T-helper 1 cell treated with Interleukin-12 subunit alpha and Interleukin-12 subunit beta and Interleukin-4 antibody, amounts not matched to agents 30 μg/mL and 1 μg/mL, for 36 hours (primary cell): ENCODE results near the gene ZNF536.
"Not testable (repeated sequence)": the region's sequence is repeated elsewhere in the genome, so short reads cannot be mapped to it uniquely, and the experiment has no call there.

Experiments used
- H3K27ac Mint-ChIP-seq: one replicate; pipeline ENCODE4 v1.8.0; 2021; ENCODE audit warnings: mild to moderate bottlenecking, mixed read lengths
- H3K27me3 Mint-ChIP-seq: one replicate; pipeline ENCODE4 v1.8.0; 2021; ENCODE audit warnings: low read depth, mixed read lengths
- H3K36me3 Mint-ChIP-seq: one replicate; pipeline ENCODE4 v1.8.0; 2021; ENCODE audit warnings: low read depth, mixed read lengths
- H3K4me1 Mint-ChIP-seq: one replicate; pipeline ENCODE4 v1.8.0; 2021; ENCODE audit warnings: low read depth, mixed read lengths
- H3K4me3 Mint-ChIP-seq: one replicate; pipeline ENCODE4 v1.8.0; 2021; ENCODE audit warnings: mild to moderate bottlenecking, moderate library complexity, mixed read lengths
- H3K9me3 Mint-ChIP-seq: one replicate; pipeline ENCODE4 v1.8.0; 2021; ENCODE audit warnings: mixed read lengths

ZNF536 gene

DNA sequence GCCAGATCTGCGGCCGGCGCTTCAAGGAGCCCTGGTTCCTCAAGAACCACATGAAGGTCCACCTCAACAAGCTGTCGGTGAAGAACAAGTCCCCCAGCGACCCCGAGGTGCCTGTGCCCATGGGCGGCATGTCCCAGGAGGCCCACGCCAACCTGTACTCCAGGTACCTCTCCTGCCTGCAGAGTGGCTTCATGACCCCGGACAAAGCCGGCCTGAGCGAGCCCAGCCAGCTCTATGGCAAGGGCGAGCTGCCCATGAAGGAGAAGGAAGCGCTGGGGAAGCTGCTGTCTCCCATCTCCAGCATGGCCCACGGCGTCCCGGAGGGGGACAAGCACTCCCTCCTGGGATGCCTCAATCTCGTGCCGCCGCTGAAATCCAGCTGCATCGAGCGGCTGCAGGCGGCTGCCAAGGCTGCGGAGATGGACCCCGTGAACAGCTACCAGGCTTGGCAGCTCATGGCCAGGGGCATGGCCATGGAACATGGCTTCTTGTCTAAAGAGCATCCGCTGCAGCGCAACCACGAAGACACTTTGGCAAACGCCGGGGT lies 72.6 kb downstream of the ZNF536 start:
- H3K36me3 Mint-ChIP-seq = no peaks in the 10 kb centered on the region
- H3K9me3 Mint-ChIP-seq = peaks cover 4% of the 10 kb centered on the region
- no peaks in the 10 kb centered on the region for H3K27me3 Mint-ChIP-seq
- H3K4me3 Mint-ChIP-seq = no peak overlapping the region
- no peaks in the 10 kb centered on the region for H3K4me1 Mint-ChIP-seq
- H3K27ac Mint-ChIP-seq = no peak overlapping the region

DNA sequence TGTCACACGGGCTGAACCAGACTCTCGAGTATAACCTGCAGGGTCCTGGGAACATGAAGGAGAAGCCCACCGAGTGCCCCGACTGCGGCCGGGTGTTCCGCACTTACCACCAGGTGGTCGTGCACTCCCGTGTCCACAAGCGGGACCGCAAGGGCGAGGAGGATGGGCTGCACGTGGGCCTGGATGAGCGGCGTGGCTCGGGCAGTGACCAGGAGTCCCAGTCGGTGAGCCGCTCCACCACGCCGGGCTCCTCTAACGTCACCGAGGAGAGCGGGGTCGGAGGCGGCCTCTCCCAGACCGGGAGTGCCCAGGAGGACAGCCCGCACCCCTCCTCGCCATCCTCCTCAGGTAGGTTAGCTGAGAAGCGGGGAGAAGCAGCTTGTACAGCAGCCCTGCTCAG lies 73.2 kb downstream of the ZNF536 start:
- Mint-ChIP-seq H3K27me3 (no peaks in the 10 kb centered on the region), H3K27ac (no peak overlapping the region), H3K9me3 (peaks cover 4% of the 10 kb centered on the region), H3K4me3 (no peak overlapping the region), H3K4me1 (no peaks in the 10 kb centered on the region), H3K36me3 (no peaks in the 10 kb centered on the region)

DNA sequence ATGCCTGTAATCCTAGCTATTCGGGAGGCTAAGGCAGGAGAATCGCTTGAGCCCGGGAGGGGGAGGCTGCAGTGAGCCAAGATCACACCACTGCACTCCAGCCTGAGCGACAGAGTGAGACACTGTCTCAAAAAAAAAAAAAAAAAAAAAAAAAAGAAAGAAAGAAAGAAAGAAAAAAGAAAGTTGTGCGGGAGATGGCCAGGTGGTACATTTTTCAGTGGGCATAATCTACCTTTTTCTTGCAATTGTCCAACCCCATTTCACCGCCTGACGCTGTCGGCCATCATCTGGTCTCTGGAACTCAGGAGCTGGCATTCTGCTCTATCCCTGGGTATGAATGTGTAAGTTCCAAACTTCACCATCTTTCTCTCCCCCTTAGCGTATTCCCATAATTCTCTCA lies 73.9 kb downstream of the ZNF536 start:
- H3K36me3 Mint-ChIP-seq, H3K27me3 Mint-ChIP-seq, H3K27ac Mint-ChIP-seq, H3K9me3 Mint-ChIP-seq, H3K4me1 Mint-ChIP-seq, H3K4me3 Mint-ChIP-seq: not testable (repeated sequence)

DNA sequence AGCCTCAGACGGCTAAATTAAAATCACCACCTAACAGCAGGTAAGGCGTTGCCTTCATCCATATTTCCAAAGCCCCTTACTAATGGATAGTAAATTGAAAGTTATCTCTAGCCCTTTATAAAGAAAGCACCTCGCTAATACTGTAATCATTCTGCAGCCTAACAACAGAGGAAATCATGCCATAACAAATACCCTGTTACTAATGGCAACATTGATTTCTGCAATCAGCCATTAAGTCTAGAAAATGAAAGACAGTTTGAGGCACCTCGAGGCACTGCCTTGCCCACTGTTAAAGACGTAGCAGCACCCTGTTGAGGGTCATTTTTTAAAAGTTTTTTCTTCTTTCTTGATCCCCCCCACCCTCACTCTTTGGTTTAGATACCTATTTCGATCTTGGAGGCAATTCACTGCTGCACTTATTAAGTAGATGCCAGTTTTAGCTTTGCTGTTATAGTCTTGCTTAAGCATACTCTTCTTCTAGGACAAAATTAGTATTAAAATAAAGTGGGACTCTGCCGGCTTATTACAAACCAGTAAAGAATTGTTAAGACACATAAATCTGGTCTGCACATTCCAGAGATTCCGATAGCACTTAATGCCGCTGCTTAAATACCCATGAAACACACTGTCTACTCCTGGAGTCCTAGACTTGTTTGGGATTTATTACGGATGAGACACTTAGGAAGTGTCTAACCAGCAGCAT lies 74.8 kb downstream of the ZNF536 start:
- no peaks in the 10 kb centered on the region for H3K36me3 Mint-ChIP-seq
- no peak overlapping the region for H3K27ac Mint-ChIP-seq
- H3K4me3 Mint-ChIP-seq = no peak overlapping the region
- H3K4me1 Mint-ChIP-seq = no peaks in the 10 kb centered on the region
- peaks cover 4% of the 10 kb centered on the region for H3K9me3 Mint-ChIP-seq
- no peaks in the 10 kb centered on the region for H3K27me3 Mint-ChIP-seq

DNA sequence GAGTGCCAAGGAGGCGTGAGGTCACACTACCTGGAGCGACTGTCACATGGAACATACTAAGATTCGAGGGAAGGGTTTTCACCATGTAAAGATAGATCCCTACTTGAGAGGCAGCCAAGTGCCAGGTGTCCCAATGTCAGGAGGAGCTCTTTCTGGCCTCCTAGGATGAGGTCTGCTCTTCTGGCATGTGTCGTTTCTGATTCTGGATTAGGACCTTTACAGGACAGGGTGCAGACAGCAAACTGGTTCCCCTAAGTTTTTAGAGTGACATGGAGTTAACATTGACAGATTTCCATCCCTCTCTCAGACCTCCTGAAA lies 75.3 kb downstream of the ZNF536 start:
- no peak overlapping the region for H3K27ac Mint-ChIP-seq
- no peak overlapping the region for H3K4me3 Mint-ChIP-seq
- no peaks in the 10 kb centered on the region for H3K36me3 Mint-ChIP-seq
- H3K4me1 Mint-ChIP-seq = no peaks in the 10 kb centered on the region
- H3K27me3 Mint-ChIP-seq = no peaks in the 10 kb centered on the region
- peaks cover 4% of the 10 kb centered on the region for H3K9me3 Mint-ChIP-seq

DNA sequence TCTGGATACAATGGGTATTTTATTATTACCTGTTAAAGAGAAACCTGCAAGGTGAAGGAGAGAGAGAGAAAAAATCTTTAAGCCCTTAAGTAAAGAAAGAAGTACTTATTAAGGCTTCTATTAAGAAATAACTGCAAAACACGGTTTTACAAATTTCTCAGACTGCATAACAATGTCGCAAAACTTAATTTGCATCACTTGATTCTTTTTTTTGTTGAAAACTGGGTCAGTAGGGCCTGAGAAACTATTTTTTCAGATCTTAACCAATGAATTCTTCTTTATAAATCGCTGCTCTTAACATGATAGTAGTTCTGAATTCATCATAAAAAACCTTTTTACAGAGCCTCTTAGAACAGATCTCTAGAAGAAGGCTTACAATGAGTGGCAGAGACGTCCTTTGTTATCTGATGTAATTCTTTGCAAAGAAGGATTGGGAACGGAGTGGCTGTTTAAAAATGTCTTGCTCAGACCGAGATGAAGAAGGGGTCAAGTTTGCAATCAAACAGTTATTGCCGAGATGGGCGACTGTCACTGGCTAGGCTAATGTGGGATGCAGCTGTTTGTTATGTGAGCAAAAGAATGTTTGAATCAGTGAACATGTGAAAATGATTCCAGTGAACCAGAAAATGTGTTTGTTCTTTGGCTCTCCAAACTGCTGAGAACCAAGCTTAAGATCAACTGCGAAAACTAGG lies 76.3 kb downstream of the ZNF536 start:
- H3K4me1 Mint-ChIP-seq = no peaks in the 10 kb centered on the region
- no peaks in the 10 kb centered on the region for H3K9me3 Mint-ChIP-seq
- H3K27ac Mint-ChIP-seq = no peak overlapping the region
- H3K27me3 Mint-ChIP-seq = no peaks in the 10 kb centered on the region
- H3K4me3 Mint-ChIP-seq = no peak overlapping the region
- no peaks in the 10 kb centered on the region for H3K36me3 Mint-ChIP-seq

DNA sequence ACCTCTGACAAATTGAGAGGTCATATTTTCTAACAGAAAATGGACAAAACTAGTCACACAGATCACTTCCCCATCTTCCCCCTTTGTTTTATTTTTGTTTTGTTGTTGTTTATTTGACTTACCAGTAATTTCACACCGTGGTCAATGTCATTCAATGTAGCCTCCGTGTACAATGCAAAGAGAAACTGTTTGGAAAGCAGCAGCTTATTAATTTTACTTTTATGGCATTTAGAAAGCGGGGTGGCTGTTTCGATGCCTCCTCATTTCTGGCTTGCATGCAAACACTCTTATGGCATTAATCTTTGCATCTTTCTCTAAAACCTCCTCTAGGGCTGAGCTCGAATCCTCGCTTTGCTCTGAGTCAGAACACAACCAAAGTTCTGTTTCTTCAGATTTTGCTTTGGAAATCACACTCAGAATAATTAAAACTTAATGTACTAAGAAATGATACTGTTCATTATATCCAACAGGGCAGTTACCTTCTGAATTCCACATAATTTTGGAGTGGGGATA lies 77.0 kb downstream of the ZNF536 start:
- no peaks in the 10 kb centered on the region for H3K4me1 Mint-ChIP-seq
- H3K27ac Mint-ChIP-seq = no peak overlapping the region
- H3K27me3 Mint-ChIP-seq = no peaks in the 10 kb centered on the region
- no peak overlapping the region for H3K4me3 Mint-ChIP-seq
- H3K9me3 Mint-ChIP-seq = no peaks in the 10 kb centered on the region
- H3K36me3 Mint-ChIP-seq = no peaks in the 10 kb centered on the region

DNA sequence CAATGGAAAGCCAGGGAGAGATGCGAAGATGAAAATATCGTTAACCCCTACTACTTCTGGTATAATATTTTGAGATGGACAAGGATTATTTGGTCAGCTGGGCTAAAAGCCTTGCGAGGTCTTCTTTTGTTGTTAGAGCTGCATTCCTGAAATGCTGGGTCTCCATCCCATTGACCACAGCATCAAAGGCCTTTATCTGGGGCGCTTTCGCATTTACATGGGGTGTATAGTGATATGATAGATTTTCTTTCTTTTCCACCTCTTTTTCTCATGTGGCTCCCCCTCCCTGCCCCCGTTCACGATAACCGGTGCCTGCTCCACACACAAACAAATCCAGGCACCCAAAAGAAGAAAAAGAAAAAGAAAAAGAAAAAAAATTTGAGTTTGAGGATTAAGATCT lies 77.5 kb downstream of the ZNF536 start:
- H3K36me3 Mint-ChIP-seq = no peaks in the 10 kb centered on the region
- H3K4me3 Mint-ChIP-seq = no peak overlapping the region
- H3K27ac Mint-ChIP-seq = no peak overlapping the region
- H3K9me3 Mint-ChIP-seq = no peaks in the 10 kb centered on the region
- H3K4me1 Mint-ChIP-seq = no peaks in the 10 kb centered on the region
- no peaks in the 10 kb centered on the region for H3K27me3 Mint-ChIP-seq

DNA sequence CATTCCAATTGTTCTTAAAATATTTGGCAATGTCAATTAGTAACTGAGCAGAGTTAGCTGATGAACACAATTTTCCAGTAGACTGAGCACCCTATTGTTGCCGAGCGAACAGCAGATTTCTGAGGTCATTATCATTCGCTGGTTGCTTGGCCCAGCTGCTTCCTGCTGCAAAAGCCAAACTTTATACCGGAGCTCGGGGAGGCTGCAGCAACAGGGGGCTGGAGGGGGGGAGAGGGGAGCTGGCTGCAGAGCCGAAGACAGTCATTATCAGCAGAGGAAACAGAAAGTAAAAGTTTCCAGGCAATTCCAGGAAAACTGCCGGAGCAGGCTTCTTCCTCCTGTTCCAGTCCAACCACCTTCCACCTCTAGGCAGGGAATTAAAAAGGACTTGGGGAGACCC lies 77.9 kb downstream of the ZNF536 start:
- Mint-ChIP-seq H3K4me3 (no peak overlapping the region), H3K27ac (no peak overlapping the region), H3K9me3 (no peaks in the 10 kb centered on the region), H3K4me1 (no peaks in the 10 kb centered on the region), H3K27me3 (no peaks in the 10 kb centered on the region), H3K36me3 (no peaks in the 10 kb centered on the region)

DNA sequence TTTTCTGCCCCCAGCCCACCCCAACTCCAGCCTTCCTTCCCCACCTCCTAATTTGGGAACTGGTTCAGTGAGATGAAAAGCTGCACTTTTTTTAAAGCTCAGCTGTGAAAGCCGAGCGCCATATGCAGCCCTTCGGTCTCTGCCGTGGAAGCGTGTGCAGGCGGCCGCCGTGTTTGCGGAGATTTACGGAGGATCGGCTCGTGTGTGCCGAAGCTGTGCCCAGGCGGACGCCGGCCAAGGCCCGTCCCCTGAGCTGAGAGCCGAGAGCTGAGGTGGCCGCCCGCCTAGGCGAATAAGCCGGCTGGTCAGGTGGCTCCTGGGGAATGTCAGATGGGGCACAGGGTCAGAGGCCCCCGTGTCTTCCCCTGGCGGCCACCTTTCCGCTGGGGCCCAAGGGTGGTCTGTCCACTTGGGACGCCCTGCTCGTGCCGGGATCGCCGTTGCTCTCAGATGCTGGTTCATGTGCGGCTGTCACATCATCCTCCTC lies 78.7 kb downstream of the ZNF536 start:
- Mint-ChIP-seq H3K9me3 (no peaks in the 10 kb centered on the region), H3K4me3 (no peak overlapping the region), H3K36me3 (no peaks in the 10 kb centered on the region), H3K27me3 (no peaks in the 10 kb centered on the region), H3K4me1 (no peaks in the 10 kb centered on the region), H3K27ac (no peak overlapping the region)

DNA sequence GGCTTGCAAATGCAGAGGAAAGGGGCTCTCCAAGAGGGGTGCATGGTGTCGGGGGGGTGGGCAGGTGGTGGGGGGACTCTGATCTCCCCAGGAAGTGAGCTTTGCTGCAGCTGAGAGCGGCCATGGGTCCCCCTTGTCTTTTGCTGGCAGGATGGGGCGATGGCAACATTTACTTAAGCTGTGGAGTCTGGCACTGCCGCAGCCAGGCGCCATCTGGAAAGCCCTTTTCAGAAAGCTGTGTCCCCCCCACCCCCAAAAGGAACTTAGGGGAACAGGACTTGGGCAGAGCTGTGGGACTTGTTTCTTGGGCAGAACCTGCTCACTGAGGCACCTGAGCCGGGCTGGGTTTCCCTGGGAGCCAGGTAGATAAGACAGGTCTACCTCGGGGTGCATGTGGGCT lies 80.7 kb downstream of the ZNF536 start:
- H3K4me3 Mint-ChIP-seq = no peak overlapping the region
- no peaks in the 10 kb centered on the region for H3K36me3 Mint-ChIP-seq
- no peak overlapping the region for H3K27ac Mint-ChIP-seq
- H3K9me3 Mint-ChIP-seq = no peaks in the 10 kb centered on the region
- H3K4me1 Mint-ChIP-seq = no peaks in the 10 kb centered on the region
- H3K27me3 Mint-ChIP-seq = no peaks in the 10 kb centered on the region

DNA sequence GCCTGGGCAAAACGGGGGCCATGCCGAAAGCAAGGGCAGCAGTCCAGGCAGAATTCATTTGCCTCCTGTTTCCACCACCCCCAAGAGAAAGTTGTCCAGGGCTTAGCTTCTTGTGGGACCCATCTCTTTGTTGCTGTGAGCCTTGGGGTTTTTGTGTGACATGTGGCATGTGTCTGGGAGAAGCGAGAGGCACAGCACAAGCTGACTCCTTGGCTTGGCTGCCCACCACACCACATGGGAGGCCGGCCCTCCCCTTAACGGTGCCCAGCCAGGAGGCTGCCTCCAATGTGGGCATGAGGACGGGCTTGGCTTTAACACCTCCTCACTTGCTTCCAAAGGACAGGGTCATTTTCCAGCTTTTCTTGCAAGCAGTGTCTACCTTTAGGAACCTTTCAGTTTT lies 81.6 kb downstream of the ZNF536 start:
- H3K4me1 Mint-ChIP-seq = no peaks in the 10 kb centered on the region
- H3K4me3 Mint-ChIP-seq = no peak overlapping the region
- H3K27me3 Mint-ChIP-seq = no peaks in the 10 kb centered on the region
- H3K27ac Mint-ChIP-seq = no peak overlapping the region
- H3K36me3 Mint-ChIP-seq = no peaks in the 10 kb centered on the region
- H3K9me3 Mint-ChIP-seq = no peaks in the 10 kb centered on the region

DNA sequence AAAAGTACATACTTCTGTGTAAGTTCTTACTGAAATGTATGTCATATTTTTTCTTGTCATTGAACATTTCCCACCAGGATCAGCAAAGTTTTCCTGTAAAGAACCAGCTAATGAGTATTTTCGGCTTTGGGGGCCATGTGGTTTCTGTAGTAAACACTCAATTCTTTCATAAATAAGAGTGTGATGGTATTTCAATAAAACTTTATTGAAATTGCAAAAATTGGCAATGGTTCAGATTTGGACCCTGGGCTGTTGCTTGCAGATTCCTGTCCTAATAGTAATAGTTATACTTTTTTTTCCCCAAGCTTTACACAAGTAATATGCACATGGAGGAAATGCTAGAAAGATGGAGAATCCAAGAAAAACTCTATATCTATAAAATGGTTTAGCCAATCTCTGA lies 83.7 kb downstream of the ZNF536 start:
- Mint-ChIP-seq H3K27ac (no peak overlapping the region), H3K9me3 (no peaks in the 10 kb centered on the region), H3K27me3 (no peaks in the 10 kb centered on the region), H3K4me1 (no peaks in the 10 kb centered on the region), H3K4me3 (no peak overlapping the region), H3K36me3 (no peaks in the 10 kb centered on the region)

DNA sequence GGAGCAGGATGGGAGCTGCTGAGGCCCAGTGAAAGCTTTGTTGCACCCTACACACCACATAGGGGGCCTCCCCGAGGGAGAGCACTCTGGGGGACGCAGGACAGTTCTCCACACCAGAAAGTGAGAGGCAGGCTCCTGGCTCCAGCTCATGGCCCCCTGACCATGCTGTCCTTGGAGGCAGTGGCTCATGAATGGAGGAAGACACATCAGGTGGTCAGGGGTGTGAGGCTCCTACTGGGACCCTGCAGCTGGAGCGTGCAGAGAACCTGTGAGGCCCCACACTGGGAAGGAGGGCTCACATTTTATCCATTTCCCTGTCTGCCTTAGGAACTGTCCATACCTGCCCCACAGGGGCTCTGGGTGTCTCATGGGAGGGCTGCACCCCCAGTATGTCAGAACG lies 85.3 kb downstream of the ZNF536 start:
- no peaks in the 10 kb centered on the region for H3K36me3 Mint-ChIP-seq
- H3K27me3 Mint-ChIP-seq = no peaks in the 10 kb centered on the region
- no peaks in the 10 kb centered on the region for H3K4me1 Mint-ChIP-seq
- H3K27ac Mint-ChIP-seq = no peak overlapping the region
- H3K4me3 Mint-ChIP-seq = no peak overlapping the region
- H3K9me3 Mint-ChIP-seq = no peaks in the 10 kb centered on the region

DNA sequence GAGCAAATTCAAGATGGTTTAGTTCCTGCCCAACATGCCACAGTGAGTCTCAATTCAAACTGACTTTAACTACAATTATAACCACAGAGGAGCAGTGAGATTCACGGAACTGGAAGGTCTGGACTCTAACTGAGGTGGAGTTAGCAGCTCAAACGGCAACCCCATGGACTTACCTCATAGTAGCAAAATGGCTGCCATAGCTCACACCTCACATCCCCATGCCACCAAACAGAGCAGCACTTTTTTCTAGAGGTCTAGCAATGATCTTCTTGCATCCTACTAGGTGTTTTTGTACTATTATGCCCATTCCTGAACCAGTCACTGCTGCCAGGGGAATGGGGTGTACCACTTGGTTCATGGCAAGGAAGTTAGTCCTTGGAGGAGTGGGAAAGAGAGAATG lies 87.7 kb downstream of the ZNF536 start:
- Mint-ChIP-seq H3K27me3 (no peaks in the 10 kb centered on the region), H3K4me1 (no peaks in the 10 kb centered on the region), H3K27ac (no peak overlapping the region), H3K4me3 (no peak overlapping the region), H3K36me3 (no peaks in the 10 kb centered on the region), H3K9me3 (no peaks in the 10 kb centered on the region)
